OCI-LY1 (cell line): ENCODE measurements around the gene TGM1.
"Not testable (repeated sequence)": the region's sequence is repeated elsewhere in the genome, so short reads cannot be mapped to it uniquely, and the experiment has no call there.

ENCODE experiments used
- H2AFZ ChIP-seq: fragments of 200-600 bp; sonication (generic), shearing (Covaris generic); 2 replicates; pipeline ENCODE4 v1.6.0; 2014; ENCODE audit warnings: antibody characterized with exemption, mild to moderate bottlenecking, low read length
- H3F3A ChIP-seq: fragments of 200-600 bp; sonication (generic), shearing (Covaris generic); 2 replicates; pipeline ENCODE4 v1.6.0; 2014; ENCODE audit warnings: mild to moderate bottlenecking, antibody characterized with exemption, low read length, moderate library complexity; ENCODE audit not compliant: insufficient read depth
- H3K27ac ChIP-seq: fragments of 200-600 bp; sonication (generic); 2 replicates; pipeline ENCODE4 v1.5.1; 2014; ENCODE audit warnings: low read length, mixed run types, mild to moderate bottlenecking, low read depth; ENCODE audit not compliant: poor library complexity, severe bottlenecking
- H3K27me3 ChIP-seq: fragments of 200-600 bp; sonication (generic); 2 replicates; pipeline ENCODE4 v1.6.0; 2014; ENCODE audit warnings: antibody characterized with exemption, mild to moderate bottlenecking, low read length, moderate library complexity; ENCODE audit not compliant: insufficient read depth
- H3K36me3 ChIP-seq: fragments of 200-600 bp; sonication (generic); 2 replicates; pipeline ENCODE4 v1.6.1; 2014; ENCODE audit warnings: mild to moderate bottlenecking, antibody characterized with exemption, low read length, moderate library complexity, mixed read lengths; ENCODE audit not compliant: insufficient read depth
- H3K4me1 ChIP-seq: fragments of 200-600 bp; sonication (generic); 2 replicates; pipeline ENCODE4 v1.5.1; 2014; ENCODE audit warnings: mild to moderate bottlenecking, low read length, moderate library complexity; ENCODE audit not compliant: insufficient read depth, severe bottlenecking
- H3K4me2 ChIP-seq: fragments of 200-600 bp; sonication (generic), shearing (Covaris generic); 2 replicates; pipeline ENCODE4 v1.6.1; 2014; ENCODE audit warnings: low read length
- H3K4me3 ChIP-seq: fragments of 200-600 bp; sonication (generic); 2 replicates; pipeline ENCODE4 v1.5.1; 2014; ENCODE audit warnings: low read length, low read depth, mild to moderate bottlenecking, mixed read lengths; ENCODE audit not compliant: poor library complexity, severe bottlenecking
- H3K79me2 ChIP-seq: fragments of 200-600 bp; shearing (Covaris generic); 2 replicates; pipeline ENCODE4 v1.6.1; 2016; ENCODE audit warnings: mixed run types, low read length, mixed read lengths; ENCODE audit not compliant: insufficient read depth
- H3K9ac ChIP-seq: fragments of 200-600 bp; sonication (generic), shearing (Covaris generic); 2 replicates; pipeline ENCODE4 v1.6.1; 2014; ENCODE audit warnings: mild to moderate bottlenecking, low read length, mixed read lengths
- H3K9me2 ChIP-seq: fragments of 200-600 bp; sonication (generic), shearing (Covaris generic); 2 replicates; pipeline ENCODE4 v1.6.1; 2014; ENCODE audit warnings: low read depth, mild to moderate bottlenecking, low read length, mixed read lengths
- H3K9me3 ChIP-seq: fragments of 200-600 bp; shearing (Covaris generic); 2 replicates; pipeline ENCODE4 v1.6.1; 2014; ENCODE audit warnings: low read length, mixed read lengths
- H4K20me1 ChIP-seq: fragments of 200-600 bp; sonication (generic), shearing (Covaris generic); 2 replicates; pipeline ENCODE4 v1.6.0; 2016; ENCODE audit warnings: mild to moderate bottlenecking, low read length; ENCODE audit not compliant: insufficient read depth
- EZH2 ChIP-seq: fragments of 200-600 bp; sonication (generic), shearing (Covaris generic); IDR thresholded peaks from 2 replicates; pipeline ENCODE4 v1.8.0; 2017; ENCODE audit warnings: borderline replicate concordance, mixed run types, mild to moderate bottlenecking, antibody characterized with exemption, low read length, moderate library complexity, mixed read lengths
- TF ChIP-seq, protein P1 (sequence below): fragments of 200-600 bp; sonication (generic), shearing (Covaris generic); IDR thresholded peaks from 2 replicates; pipeline ENCODE4 v1.5.1; 2017; ENCODE audit warnings: mild to moderate bottlenecking, antibody characterized with exemption, low read length, moderate library complexity, mixed read lengths

Gene TGM1

DNA sequence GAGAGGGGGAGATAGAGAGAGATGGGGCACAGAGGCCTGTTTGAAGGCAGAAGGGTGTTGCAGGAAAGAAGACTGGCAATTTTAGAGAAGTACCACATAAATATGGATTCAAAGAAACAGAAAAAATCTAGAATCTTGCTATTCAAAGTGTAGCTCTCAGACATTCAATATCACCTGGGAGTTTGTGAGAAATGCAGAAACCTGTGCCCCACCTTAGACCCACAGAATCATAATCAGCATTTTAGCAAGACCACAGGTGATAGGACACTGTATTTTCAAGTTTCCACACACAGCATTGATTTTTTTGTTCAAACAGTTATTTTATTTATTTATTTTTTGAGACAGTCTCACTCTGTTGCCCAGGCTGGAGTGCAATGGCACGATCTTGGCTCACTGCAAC is 34.1 kb downstream of the TGM1 start:
- Histone ChIP-seq H3K4me1 (peaks cover 19% of the 10 kb centered on the region), H3K4me3 (no peak overlapping the region), H3K9me3 (no peaks in the 10 kb centered on the region), H3K36me3 (peaks cover 27% of the 10 kb centered on the region), H3F3A (0 out of 2 replicates have a peak, but pooled peaks cover 2% of the 10 kb centered on the region), H3K4me2 (no peak overlapping the region), H3K27ac (no peak overlapping the region), H2AFZ (no peak overlapping the region), H3K9me2 (no peaks in the 10 kb centered on the region), H4K20me1 (no peaks in the 10 kb centered on the region), H3K27me3 (no peaks in the 10 kb centered on the region), H3K79me2 (peaks cover 53% of the 10 kb centered on the region), H3K9ac (no peak overlapping the region)
- no peak for TF ChIP-seq EZH2
- TF ChIP-seq, protein P1, sequence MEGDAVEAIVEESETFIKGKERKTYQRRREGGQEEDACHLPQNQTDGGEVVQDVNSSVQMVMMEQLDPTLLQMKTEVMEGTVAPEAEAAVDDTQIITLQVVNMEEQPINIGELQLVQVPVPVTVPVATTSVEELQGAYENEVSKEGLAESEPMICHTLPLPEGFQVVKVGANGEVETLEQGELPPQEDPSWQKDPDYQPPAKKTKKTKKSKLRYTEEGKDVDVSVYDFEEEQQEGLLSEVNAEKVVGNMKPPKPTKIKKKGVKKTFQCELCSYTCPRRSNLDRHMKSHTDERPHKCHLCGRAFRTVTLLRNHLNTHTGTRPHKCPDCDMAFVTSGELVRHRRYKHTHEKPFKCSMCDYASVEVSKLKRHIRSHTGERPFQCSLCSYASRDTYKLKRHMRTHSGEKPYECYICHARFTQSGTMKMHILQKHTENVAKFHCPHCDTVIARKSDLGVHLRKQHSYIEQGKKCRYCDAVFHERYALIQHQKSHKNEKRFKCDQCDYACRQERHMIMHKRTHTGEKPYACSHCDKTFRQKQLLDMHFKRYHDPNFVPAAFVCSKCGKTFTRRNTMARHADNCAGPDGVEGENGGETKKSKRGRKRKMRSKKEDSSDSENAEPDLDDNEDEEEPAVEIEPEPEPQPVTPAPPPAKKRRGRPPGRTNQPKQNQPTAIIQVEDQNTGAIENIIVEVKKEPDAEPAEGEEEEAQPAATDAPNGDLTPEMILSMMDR = no peak

DNA sequence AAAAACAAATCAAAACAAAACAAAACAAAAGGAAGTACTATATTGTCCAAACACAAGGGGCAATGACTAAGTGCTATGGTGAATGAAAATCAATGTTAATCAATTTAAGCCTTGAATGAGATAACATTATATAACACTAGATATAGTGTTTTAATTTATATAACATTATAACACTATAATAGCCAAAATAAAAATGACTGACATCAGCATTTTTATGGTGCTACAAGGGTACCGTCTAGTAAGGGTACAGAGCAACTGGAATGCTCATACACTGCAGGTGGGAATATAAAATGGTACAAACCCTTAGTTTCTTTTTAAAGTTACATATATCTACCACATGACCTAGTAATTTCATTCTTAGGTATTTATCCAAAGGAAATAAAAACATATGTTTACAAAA is 36.5 kb downstream of the TGM1 start:
- Histone ChIP-seq H2AFZ (no peak overlapping the region), H3K4me1 (peaks cover 8% of the 10 kb centered on the region), H4K20me1 (no peaks in the 10 kb centered on the region), H3K27me3 (no peaks in the 10 kb centered on the region), H3K79me2 (peaks cover 66% of the 10 kb centered on the region), H3K36me3 (peaks cover 27% of the 10 kb centered on the region), H3K27ac (no peak overlapping the region), H3K9me3 (no peaks in the 10 kb centered on the region), H3K4me2 (no peak overlapping the region), H3F3A (no peaks in the 10 kb centered on the region), H3K9me2 (no peaks in the 10 kb centered on the region), H3K9ac (no peak overlapping the region), H3K4me3 (no peak overlapping the region)
- no peak for TF ChIP-seq EZH2
- TF ChIP-seq, protein P1 = no peak

DNA sequence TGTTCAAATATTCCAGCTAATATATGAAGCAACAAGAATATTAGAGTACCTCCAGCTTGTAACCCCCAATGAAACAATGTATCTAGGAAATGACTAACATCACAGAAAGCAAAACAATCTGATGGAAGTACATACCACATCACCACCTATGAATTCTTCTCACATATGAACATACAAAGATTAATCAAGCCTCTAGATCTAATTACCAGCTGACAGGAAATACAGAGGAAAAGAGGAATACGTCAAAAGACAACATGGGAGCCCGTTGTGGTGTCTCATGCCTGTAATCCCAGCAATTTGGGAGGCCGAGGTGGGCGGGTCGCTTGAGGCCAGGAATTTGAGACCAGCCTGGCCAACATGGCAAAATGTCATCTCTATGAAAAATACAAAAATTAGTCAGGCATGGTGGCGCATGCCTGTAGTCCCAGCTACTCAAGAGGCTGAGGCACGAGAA is 38.3 kb downstream of the TGM1 start:
- no peak overlapping the region for H2AFZ ChIP-seq
- H3K4me2 ChIP-seq = no peak overlapping the region
- no peaks in the 10 kb centered on the region for H3K27me3 ChIP-seq
- H3K79me2 ChIP-seq = peaks cover 61% of the 10 kb centered on the region
- H3F3A ChIP-seq = no peaks in the 10 kb centered on the region
- H3K36me3 ChIP-seq = peaks cover 27% of the 10 kb centered on the region
- no peak overlapping the region for H3K9ac ChIP-seq
- no peaks in the 10 kb centered on the region for H3K9me3 ChIP-seq
- no peaks in the 10 kb centered on the region for H3K9me2 ChIP-seq
- no peak overlapping the region for H3K27ac ChIP-seq
- no peak overlapping the region for H3K4me3 ChIP-seq
- TF ChIP-seq EZH2 = no peak
- TF ChIP-seq, protein P1 = no peak
- H3K4me1 ChIP-seq = no peaks in the 10 kb centered on the region
- no peaks in the 10 kb centered on the region for H4K20me1 ChIP-seq

DNA sequence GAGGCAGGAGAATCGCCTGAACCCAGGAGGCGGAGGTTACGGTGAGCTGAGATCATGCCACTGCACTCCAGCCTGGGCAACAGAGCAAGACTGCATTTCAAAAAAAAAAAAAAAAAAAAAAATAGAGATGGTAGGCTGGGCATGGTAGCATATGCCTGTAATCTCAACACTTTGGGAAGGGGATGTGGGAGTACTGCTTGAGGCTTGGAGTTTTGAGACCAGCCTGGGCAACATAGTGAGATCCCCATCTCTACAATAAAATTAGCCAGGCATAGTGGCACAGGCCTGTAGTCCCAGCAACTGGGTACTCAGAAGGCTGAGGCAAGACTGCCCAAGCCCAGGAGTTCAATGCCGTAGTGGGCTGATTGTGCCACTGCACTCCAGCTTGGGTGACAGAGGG is 40.0 kb downstream of the TGM1 start:
- H3K4me1 ChIP-seq, H3K27ac ChIP-seq, H3K4me3 ChIP-seq, H3K27me3 ChIP-seq, H3K9me3 ChIP-seq, H2AFZ ChIP-seq, H4K20me1 ChIP-seq, H3K4me2 ChIP-seq, H3K9me2 ChIP-seq, H3K9ac ChIP-seq, H3F3A ChIP-seq: not testable (repeated sequence)
- H3K79me2 ChIP-seq = peaks cover 58% of the 10 kb centered on the region
- peaks cover 23% of the 10 kb centered on the region for H3K36me3 ChIP-seq
